ENCODE data around the gene HIPK2.

Gene HIPK2

GRCh38 chr7:139733751-139734150 lies 44.0 kb downstream of the HIPK2 start:
- DNase-seq = no peak

DNA sequence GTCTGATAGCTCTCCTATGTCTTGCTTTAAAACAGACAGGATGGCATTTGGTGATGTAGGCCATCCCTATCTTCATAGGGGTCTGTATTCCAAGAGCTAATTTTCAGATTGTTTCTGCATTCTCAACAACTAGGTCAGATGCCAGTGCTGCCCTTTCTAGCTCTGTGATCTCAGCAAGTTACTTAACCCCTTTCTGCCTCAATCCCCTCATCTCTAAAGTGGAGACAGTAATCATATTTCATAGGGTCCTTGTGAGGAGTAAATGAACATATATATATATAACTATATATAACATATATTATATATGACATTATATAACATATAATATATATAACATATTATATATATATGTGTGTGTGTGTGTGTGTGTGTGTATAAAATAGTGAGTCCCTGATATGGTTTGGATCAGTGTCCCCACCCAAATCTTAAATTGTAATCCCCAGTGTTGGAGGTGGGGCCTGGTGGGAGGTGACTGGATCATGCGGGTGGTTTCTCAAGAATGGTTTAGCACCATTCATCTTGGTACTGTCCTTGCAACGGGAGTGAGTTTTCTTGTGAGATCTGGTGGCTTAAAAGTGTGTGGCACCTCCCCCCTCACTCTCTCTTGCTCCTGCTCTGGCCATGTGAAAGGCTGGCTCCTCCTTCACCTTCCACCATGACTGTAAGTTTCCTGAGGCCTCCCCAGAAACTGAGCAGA lies 45.2 kb downstream of the HIPK2 start:
- no peak for DNase-seq

GRCh38 chr7:139731802-139732470 lies 45.9 kb downstream of the HIPK2 start:
- DNase-seq = peak; percentile 45

DNA sequence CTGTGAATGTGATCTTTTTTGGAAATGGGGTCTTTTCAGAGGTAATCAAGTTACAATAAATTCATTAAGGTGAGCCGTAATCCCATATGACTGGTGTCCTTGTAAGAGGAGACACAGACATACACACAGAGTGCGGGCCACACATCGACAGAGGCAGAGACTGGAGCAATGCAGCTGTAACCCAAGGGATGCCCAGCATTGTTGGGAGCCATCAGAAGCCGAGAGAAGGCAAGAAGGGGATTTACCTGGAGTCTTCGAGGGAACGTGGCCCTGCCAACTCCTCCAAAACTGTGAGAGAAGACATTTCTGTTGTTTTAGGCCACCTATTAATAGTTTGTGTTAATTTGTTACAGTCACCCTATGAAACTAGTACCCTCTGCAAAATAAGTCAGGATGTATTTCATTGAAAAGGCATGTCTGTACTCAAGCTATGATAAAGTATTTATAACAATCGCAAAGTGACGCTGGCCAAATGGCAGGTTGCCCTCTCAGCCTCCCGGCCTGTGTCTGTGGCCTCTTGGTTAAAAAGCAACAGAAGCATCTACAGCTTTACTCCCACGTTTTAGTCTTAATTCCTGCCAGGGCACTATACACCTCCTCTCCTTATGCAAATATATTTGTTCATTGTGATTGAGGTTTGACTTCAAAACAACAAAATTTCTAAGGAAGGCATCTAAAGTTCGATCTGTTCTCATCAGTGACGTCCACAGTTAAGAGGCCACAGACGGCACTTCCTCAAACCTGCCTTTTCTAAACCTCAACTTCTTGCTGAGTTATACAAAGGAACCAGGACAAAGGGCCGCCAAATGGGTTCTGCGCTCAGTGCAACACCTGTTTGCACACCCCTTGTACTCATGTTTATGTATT lies 46.8 kb downstream of the HIPK2 start:
- no peak for DNase-seq

DNA sequence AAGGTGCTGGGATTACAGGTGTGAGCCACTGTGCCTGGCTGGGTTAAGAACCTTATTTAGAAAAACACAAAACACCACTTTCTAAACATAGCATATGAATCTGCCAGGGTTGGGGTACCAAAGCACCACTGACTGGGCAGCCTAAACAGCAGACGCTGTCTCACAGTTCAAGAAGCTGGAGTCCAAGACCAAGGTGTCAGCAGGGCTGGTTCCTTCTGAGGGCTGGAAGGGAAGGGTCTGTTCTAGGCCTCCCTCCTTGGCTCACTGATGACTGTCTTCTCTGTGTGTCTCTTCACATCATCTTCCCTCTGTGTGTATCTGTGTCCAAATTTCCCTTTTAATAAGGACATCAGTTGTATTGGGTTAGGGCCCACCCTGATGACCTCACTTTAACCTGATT lies 49.6 kb downstream of the HIPK2 start:
- no peak for DNase-seq

DNA sequence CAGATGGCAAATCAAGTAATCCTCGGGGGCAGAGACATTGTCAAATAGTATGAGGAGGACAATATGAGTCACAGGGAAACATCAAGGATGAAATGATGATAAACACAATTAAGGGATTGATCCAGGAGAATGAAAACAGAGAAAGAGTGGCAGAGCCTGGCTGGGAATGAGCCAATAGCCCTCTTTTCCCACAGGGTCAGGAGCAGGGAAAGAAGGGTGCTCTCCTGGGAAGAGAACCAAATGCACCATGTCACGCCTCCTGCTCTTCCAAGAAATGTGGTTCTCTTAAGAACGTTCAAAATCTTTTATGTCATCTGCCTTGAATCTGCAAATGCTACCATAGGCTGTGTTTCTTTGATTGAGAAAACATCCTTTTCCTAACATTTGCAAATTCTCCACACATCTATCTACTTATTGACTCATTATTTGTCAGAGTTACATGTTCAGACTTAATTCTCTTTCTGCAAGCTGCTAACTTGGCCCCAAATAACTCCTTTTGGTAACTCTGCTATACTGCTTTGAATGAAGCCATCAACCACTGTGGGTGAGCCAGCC lies 50.6 kb downstream of the HIPK2 start:
- DNase-seq = peak; percentile 17

- DNase-seq = no peak
These were observed 51.3 kb downstream of the HIPK2 start for GRCh38 chr7:139726485-139726869.

- no peak for DNase-seq
These were observed 51.8 kb downstream of the HIPK2 start for GRCh38 chr7:139725858-139726484.

DNA sequence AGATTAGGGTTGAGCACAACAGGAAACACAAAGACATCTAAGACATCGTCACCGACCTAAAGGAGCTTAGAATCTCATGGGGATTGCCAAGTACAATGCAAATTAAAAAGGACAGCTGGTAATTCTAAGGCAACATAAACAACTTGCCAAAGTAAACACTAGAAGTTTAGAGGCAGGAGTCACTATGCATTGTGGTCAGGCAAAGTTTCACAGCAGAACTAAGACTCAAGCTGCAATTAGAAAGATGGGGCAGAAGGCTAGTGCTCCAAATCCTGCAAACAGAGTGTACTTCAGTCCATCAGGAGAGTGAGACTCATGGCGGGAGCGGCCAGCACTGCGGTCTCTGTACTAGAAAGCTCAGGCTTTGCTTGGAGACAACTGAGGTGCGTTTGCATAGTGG lies 52.7 kb downstream of the HIPK2 start:
- DNase-seq = peak; percentile 97

DNA sequence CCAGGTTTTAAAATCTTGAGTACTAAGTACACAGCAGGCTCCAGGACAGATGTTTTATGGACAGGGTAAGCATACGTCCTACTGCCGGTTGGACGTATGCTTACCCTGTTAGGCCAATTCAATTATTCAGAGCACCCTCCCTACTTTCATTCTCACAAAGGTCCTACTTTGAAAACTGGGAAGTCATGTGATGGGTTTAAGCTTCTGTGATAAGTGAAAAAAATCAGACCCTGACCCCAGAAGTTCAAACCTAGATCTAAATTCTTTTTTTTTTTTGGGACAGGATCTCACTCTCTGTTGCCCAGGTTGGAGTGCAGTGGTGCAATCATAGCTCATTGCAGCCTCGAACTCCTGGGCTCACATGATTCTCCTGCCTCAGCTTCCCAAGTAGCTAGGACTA lies 55.2 kb downstream of the HIPK2 start:
- peak; percentile 14 for DNase-seq

GRCh38 chr7:139721821-139722220 lies 56.0 kb downstream of the HIPK2 start:
- DNase-seq = no peak

- no peak for DNase-seq
These were observed 56.4 kb downstream of the HIPK2 start for GRCh38 chr7:139721417-139721816.

DNA sequence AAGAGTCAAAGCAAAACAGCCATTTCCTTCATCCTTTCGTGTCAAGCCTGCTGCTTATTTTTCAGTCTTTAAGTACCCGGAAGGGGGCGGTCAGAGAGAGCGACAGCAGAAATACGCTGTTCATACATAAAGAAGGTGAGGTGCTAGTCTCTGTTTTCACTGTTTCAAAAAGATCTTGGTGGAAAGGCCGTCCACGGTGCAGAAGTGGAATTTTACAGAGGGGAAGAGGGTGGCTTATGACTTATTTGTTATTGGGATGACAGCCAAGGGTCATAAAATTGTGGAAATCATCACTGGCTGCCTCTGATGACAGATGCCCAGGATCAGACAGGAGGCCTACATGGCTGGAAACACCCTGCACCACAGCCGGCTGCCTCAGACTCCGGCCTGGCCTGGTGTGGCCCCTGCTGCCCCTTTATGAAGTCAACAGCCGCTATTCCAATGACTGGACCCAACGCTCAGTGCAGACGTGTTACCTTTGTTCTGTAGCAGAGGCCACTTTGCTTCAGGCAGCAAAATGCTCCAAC lies 57.0 kb downstream of the HIPK2 start:
- DNase-seq = peak; percentile 27

DNA sequence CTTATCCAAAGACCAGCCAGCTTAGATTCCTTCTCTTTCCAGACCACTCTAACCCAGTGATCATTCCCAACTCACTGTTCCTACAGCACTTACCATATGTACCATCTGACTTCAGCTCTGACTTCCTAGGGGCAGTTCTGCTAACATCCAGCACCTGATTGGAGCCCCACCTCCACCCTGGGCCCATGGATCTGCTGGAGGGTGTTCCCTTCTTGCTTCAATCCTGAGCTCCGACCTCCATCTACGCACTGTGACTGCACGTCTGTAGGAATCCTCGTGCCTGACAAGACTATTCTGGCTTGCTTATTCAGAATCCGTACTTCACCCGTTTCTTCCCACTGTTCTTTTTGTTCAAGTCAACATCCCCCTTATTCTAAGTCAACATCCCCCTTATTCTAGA lies 57.6 kb downstream of the HIPK2 start:
- no peak for DNase-seq

GRCh38 chr7:139718859-139719258 lies 58.9 kb downstream of the HIPK2 start:
- DNase-seq = no peak

DNA sequence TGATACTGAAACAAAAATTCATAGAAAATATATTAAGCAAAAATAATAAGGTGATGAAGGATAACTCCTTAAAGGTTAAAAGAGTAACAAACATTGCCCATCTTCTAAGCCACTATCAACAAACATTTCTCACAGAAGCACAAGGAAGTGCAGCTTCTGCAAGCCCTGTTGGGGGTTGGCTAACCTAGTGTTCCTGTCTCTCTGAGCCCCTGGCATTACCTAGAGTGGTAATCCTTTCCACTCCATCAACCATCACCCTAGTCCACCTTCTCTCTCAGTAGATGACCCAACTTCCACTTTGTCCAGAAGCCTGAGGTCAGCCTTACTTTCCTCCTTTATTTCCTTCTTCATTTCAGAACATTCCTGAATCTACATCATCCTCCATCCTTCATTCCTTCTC lies 59.7 kb downstream of the HIPK2 start:
- DNase-seq = no peak

DNA sequence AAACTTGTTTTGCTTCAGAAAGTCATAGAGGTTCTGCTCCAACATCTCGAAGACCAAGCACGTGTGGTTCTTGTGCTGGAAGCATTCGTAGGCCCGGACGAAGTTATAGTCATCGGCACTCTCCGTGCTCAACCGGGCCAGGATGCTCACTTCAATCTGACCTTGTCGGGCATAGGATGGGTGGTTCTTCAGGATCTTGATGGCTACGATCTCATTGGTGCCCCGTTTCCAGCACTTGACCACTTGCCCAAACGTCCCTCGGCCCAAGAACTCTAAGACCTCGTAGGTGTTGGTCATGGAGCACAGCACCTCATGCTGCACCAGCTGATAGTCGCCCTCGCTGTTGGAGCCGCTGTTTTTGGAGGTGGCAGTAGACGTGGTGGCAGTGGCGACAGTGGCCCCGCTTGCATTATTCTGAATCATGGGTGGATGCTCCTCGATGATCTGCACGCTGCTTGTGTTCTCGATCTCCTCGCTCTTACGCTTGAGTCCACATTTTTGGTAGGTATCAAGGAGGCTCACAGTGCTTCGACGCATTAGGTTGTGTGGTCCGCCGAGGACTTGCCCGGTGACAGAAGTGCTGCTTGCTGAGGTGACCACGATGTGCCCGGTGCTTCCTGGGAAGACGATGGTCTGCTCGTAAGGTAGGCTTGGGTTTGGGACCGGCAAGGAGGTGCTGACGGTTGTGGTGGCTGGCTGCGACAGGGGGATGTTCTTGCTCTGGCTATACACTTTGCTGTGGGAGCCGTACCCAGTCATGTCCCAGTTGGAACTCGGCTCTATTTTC lies 61.4 kb downstream of the HIPK2 start:
- DNase-seq = no peak

- DNase-seq = no peak
These were observed 62.5 kb downstream of the HIPK2 start for GRCh38 chr7:139715194-139715815.

DNA sequence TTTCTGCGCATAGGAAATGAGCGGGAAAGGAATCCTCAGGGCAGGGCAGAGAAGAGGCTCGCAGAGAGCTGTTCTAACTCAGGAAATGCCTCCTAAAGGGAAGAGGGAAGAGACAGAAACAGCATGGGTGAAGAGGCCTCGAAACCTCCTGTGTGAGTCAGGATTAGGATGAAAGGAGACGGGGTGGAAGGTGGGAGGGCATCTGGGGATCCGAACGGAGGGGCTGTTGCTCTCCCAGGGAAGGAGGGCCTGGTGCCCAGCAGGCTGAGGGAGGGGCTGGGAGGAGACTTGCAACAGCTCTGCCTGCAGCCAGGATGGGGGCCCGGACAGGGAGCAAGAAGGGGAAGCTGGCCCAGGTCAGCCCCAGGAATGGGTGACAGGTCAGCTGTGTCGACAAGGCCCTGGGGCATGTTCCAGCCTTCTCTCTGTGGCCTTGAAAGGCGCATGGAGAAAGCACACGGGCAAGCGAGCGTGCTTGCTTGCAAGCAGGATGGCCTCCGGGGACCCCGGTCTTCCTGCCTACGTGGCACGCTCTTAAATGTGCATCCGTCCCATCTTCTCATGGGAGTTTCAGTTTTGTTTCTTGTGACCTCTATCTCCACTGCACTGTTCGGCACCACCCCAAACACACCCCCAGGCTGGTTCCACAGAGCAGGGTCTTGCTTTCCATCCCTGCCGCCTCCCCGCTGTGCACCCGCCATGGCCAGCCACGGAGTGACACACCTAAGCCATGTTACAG lies 63.5 kb downstream of the HIPK2 start:
- no peak for DNase-seq

- DNase-seq = no peak
These were observed 64.2 kb downstream of the HIPK2 start for GRCh38 chr7:139713526-139714162.
